ENCODE results near the gene VASH2. TPM values are rescaled to one million over a fixed set of nuclear protein-coding genes. Genes with fewer than 3 reads are reported as not detected.

VASH2 gene
- total and polyA plus RNA-seq, 2 of the 8 experiments (the other 6 are each of a cell fraction or from before 2014, with no cell fraction given), result 44.0 to 187 TPM

- H2BK5ac ChIP-seq (ENCODE audit: low read depth, low read length), result no peak overlapping the region
- H3K36me3 ChIP-seq (ENCODE audit: control insufficient read depth in 2 of 4, insufficient read depth in 4 of 4, low read length in 3 of 4), result peaks cover 10 to 82% (median 47%) of the 10 kb centered on the region in 4 experiments
- CTCF ChIA-PET (ENCODE audit: partially characterized antibody), result interaction anchor here (0.7 to 1.4 kb wide), 2 partner anchors 19 to 34 kb away, joined by 4 read pairs; no protein-coding TSS in a partner anchor
These were observed 37.5 kb downstream of the VASH2 start for GRCh38 chr1:212987702-212988322.

More at GRCh38 chr1:212987702-212988322, 37.5 kb downstream of the VASH2 start:
- Histone ChIP-seq H4K91ac (replicated peaks; ENCODE audit: insufficient read length, low read length) (no peak overlapping the region), H3K27me3 (replicated peaks in 1 of 4; ENCODE audit: control insufficient read depth in 3 of 4, extremely low read depth in 1 of 4, insufficient read depth in 3 of 4, low read length in 3 of 4) (no peaks in the 10 kb centered on the region), H3K4ac (replicated peaks; ENCODE audit: insufficient read length, low read depth, low read length) (no peak overlapping the region), H4K20me1 (replicated peaks in 1 of 2; ENCODE audit: control insufficient read depth in 1 of 2, insufficient read depth in 2 of 2, low read length in 2 of 2) (peaks cover 0 to 1% of the 10 kb centered on the region in 2 experiments), H3K4me2 (ENCODE audit: insufficient read depth in 1 of 2, low read depth in 2 of 2, low read length in 2 of 2) (no peak overlapping the region), H2BK120ac (replicated peaks; ENCODE audit: low read depth, low read length) (no peak overlapping the region), H3K4me1 (replicated peaks in 1 of 4; ENCODE audit: control insufficient read depth in 3 of 4, insufficient read depth in 4 of 4, low read length in 3 of 4) (no peaks in the 10 kb centered on the region), H3K79me1 (ENCODE audit: low read depth, low read length) (no peaks in the 10 kb centered on the region), H2AFZ (ENCODE audit: low read length) (no peak overlapping the region), H3K18ac (ENCODE audit: extremely low read depth, low read length) (no peak overlapping the region), H3K23me2 (ENCODE audit: low read depth, low read length) (no peaks in the 10 kb centered on the region), H2BK20ac (ENCODE audit: low read length) (no peak overlapping the region), H4K5ac (ENCODE audit: insufficient read length, low read depth, low read length) (no peak overlapping the region), H3K9ac (replicated peaks in 1 of 4; ENCODE audit: extremely low read depth in 1 of 4, low read depth in 3 of 4, low read length in 3 of 4) (no peak overlapping the region), H3K79me2 (ENCODE audit: control insufficient read depth in 1 of 2, insufficient read depth in 2 of 2, low read length in 2 of 2) (no peaks in the 10 kb centered on the region), H4K8ac (ENCODE audit: extremely low read depth, insufficient read depth, low read length) (no peak overlapping the region), H2BK12ac (ENCODE audit: low read depth, low read length) (no peak overlapping the region), H3K27ac (ENCODE audit: low read depth, low read length) (no peak overlapping the region), H3K4me3 (ENCODE audit: extremely low read depth in 1 of 4, insufficient read depth in 2 of 4, low read depth in 3 of 4, low read length in 4 of 4) (no peak overlapping the region), H3K23ac (ENCODE audit: insufficient read length) (no peak overlapping the region), H3K14ac (ENCODE audit: insufficient read length) (no peak overlapping the region), H3K56ac (replicated peaks; ENCODE audit: insufficient read length, low read depth, low read length) (no peak overlapping the region), H2AK5ac (ENCODE audit: low read depth, low read length) (no peak overlapping the region), H2BK15ac (ENCODE audit: low read length) (no peak overlapping the region), H3K9me3 (ENCODE audit: insufficient read depth in 2 of 2, low read depth in 1 of 2, low read length in 1 of 2) (no peaks in the 10 kb centered on the region)
- no peak for TF ChIP-seq RFX5 (IDR thresholded peaks at IDR 0.05; ENCODE audit: borderline replicate concordance, low read depth, low read length)
- TF ChIP-seq POLR2A (IDR thresholded peaks at IDR 0.05; ENCODE audit: control extremely low read depth in 1 of 2, low read depth in 2 of 2, low read length in 2 of 2), result 0 out of 3 replicates have a peak, but pooled peaks of 1 of the 2 experiments have one; percentile 56
- TF ChIP-seq MAFK (IDR thresholded peaks at IDR 0.05; ENCODE audit: low read depth, low read length), result no peak
- 89% methylated on average over 6 of the region's 6 CpGs; no CpG with 5 or more reads in 1 of the 2 experiments for WGBS, 2 experiments (ENCODE audit: extremely low coverage in 1 of 2, insufficient coverage in 1 of 2, insufficient read length in 1 of 2, insufficient replicate concordance in 2 of 2, low coverage in 1 of 2, low lambda C conversion rate in 2 of 2, missing lambda C conversion rate in 1 of 2)
- POLR2A ChIA-PET (ENCODE audit: partially characterized antibody), result interaction anchor here (1.0 to 5.2 kb wide), 7 partner anchors 8 to 424 kb away, joined by 3 to 57 read pairs (median 6); no protein-coding TSS in a partner anchor
- DNase-seq (ENCODE audit: low read depth in 1 of 2, low spot score in 2 of 2), result no peak
- FAIRE-seq, result peak; percentile 60
